Activated CD4-positive, alpha-beta T cell treated with anti-CD3 and anti-CD28 coated beads, Interleukin-2, amount 10 ng/mL, durations not matched to agents 7 days and 5 days (primary cell): ENCODE results near the gene NEK3. TPM values are rescaled to one million over a fixed set of nuclear protein-coding genes. Genes with fewer than 3 reads are reported as not detected.
"Not testable (repeated sequence)": the region's sequence is repeated elsewhere in the genome, so short reads cannot be mapped to it uniquely, and the experiment has no call there.

Source experiments
- CTCF ChIA-PET: fragments of 350-600 bp; sonication (Branson Sonifier 250); formaldehyde crosslinking; loops from one replicate; lab custom pipeline; 2021; ENCODE audit warnings: antibody characterized with exemption; lab: Charles Lee
- POLR2A ChIA-PET: fragments of 350-600 bp; sonication (Branson Sonifier 250); formaldehyde crosslinking; loops from one replicate; lab custom pipeline; 2021; ENCODE audit warnings: antibody characterized with exemption; lab: Charles Lee
- DNase-seq: peaks from one replicate; pipeline ENCODE4 v3.0.0-alpha.2; 2020
- H3K27ac Mint-ChIP-seq: one replicate; pipeline ENCODE4 v1.8.0; 2021; ENCODE audit warnings: mild to moderate bottlenecking, moderate library complexity, mixed read lengths
- H3K27me3 Mint-ChIP-seq: one replicate; pipeline ENCODE4 v1.8.0; 2021; ENCODE audit warnings: mixed read lengths
- H3K36me3 Mint-ChIP-seq: one replicate; pipeline ENCODE4 v1.8.0; 2021; ENCODE audit warnings: low read depth, mixed read lengths
- H3K4me1 Mint-ChIP-seq: one replicate; pipeline ENCODE4 v1.8.0; 2021; ENCODE audit warnings: mixed read lengths
- H3K4me3 Mint-ChIP-seq: one replicate; pipeline ENCODE4 v1.8.0; 2021; ENCODE audit warnings: mild to moderate bottlenecking, moderate library complexity, mixed read lengths
- H3K9me3 Mint-ChIP-seq: one replicate; pipeline ENCODE4 v1.8.0; 2021; ENCODE audit warnings: mixed read lengths
- total RNA-seq, 2 experiments: library from RNA; stranded (reverse); gene quantifications; one replicate each; pipeline ENCODE4 v1.2.3, GENCODE V29; 2021

Gene NEK3
- total RNA-seq, 2 experiments from 2014 or later, result 3.7 to 5.1 TPM

GRCh38 chr13:52097197-52097596, 62.2 kb downstream of the NEK3 start:
- ChIA-PET CTCF (interaction anchor here (1.0 kb wide), 1 partner anchor 10 kb away, joined by 3 read pairs; no protein-coding TSS in a partner anchor), POLR2A (no interaction called here)
- H3K4me3 Mint-ChIP-seq, result no peak overlapping the region
- no peaks in the 10 kb centered on the region for H3K27me3 Mint-ChIP-seq
- no peak for DNase-seq
- H3K36me3 Mint-ChIP-seq, result no peaks in the 10 kb centered on the region
- no peaks in the 10 kb centered on the region for H3K4me1 Mint-ChIP-seq
- no peak overlapping the region for H3K27ac Mint-ChIP-seq
- H3K9me3 Mint-ChIP-seq, result no peaks in the 10 kb centered on the region

- ChIA-PET POLR2A (no interaction called here), CTCF (interaction anchor here (0.7 to 1.0 kb wide), 2 partner anchors 9 to 31 kb away, joined by 3 to 4 read pairs; no protein-coding TSS in a partner anchor)
- Mint-ChIP-seq H3K36me3 (no peaks in the 10 kb centered on the region), H3K4me1 (no peaks in the 10 kb centered on the region), H3K27ac (no peak overlapping the region), H3K27me3 (no peaks in the 10 kb centered on the region), H3K9me3 (no peaks in the 10 kb centered on the region), H3K4me3 (no peak overlapping the region)
- DNase-seq, result no peak
Observed at GRCh38 chr13:52096748-52097147, 62.6 kb downstream of the NEK3 start.

DNA sequence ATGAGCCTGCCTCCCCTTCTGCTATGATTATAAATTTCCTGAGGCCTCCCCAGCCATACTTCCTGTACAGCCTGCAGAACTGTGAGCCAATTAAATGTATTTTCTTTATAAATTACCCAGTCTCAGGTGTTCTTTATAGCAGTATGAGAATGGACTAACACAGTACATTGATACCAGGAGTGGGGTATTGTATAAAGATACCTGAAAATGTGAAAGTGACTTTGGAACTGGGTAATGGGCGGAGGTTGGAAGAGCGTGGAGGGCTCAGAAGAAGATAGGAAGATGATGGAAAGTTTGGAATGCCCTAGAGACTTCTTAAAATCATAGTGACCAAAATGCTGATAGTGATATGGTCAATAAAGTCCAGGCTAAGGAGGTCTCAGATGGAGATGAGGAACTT, 63.3 kb downstream of the NEK3 start:
- ChIA-PET POLR2A (no interaction called here), CTCF (interaction anchor here (0.7 kb wide), 1 partner anchor 32 kb away, joined by 4 read pairs; no protein-coding TSS in a partner anchor)
- no peak for DNase-seq
- H3K27me3 Mint-ChIP-seq, result no peaks in the 10 kb centered on the region
- H3K9me3 Mint-ChIP-seq, result no peaks in the 10 kb centered on the region
- no peak overlapping the region for H3K4me3 Mint-ChIP-seq
- no peaks in the 10 kb centered on the region for H3K36me3 Mint-ChIP-seq
- no peak overlapping the region for H3K27ac Mint-ChIP-seq
- no peaks in the 10 kb centered on the region for H3K4me1 Mint-ChIP-seq

GRCh38 chr13:52092087-52092486, 67.3 kb downstream of the NEK3 start:
- H3K36me3 Mint-ChIP-seq, result no peaks in the 10 kb centered on the region
- H3K27ac Mint-ChIP-seq, result no peak overlapping the region
- H3K4me1 Mint-ChIP-seq, result no peaks in the 10 kb centered on the region
- DNase-seq, result no peak
- CTCF ChIA-PET, result no interaction called here
- POLR2A ChIA-PET, result no interaction called here
- H3K27me3 Mint-ChIP-seq, result no peaks in the 10 kb centered on the region
- H3K4me3 Mint-ChIP-seq, result no peak overlapping the region
- H3K9me3 Mint-ChIP-seq, result no peaks in the 10 kb centered on the region

DNA sequence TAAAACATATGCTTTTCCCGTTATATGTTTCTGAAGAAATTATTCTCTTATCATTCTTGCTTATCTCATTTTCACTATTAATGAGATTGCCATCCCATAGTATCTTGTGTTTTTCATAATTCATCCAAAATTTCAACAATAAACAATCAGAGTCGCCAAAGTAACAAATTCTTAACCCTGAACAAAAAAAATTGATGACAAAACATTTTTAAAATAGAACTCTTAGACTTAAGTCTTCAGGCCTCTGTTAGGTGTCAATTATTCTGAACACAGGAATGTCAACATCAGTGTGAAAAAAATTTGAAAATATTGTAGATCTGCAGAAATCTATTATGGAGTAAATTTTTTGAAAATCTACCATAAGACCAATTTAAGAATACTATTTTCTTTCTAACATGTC, 67.9 kb downstream of the NEK3 start:
- no peak overlapping the region for H3K27ac Mint-ChIP-seq
- no peaks in the 10 kb centered on the region for H3K36me3 Mint-ChIP-seq
- H3K4me3 Mint-ChIP-seq, result no peak overlapping the region
- ChIA-PET POLR2A (no interaction called here), CTCF (no interaction called here)
- H3K4me1 Mint-ChIP-seq, result no peaks in the 10 kb centered on the region
- DNase-seq, result no peak
- no peaks in the 10 kb centered on the region for H3K9me3 Mint-ChIP-seq
- no peaks in the 10 kb centered on the region for H3K27me3 Mint-ChIP-seq

- H3K4me1 Mint-ChIP-seq, result no peaks in the 10 kb centered on the region
- H3K27ac Mint-ChIP-seq, result no peak overlapping the region
- no peaks in the 10 kb centered on the region for H3K36me3 Mint-ChIP-seq
- H3K4me3 Mint-ChIP-seq, result no peak overlapping the region
- CTCF ChIA-PET, result interaction anchor here (1.0 kb wide), 1 partner anchor 34 kb away, joined by 3 read pairs; no protein-coding TSS in a partner anchor
- POLR2A ChIA-PET, result no interaction called here
- H3K9me3 Mint-ChIP-seq, result no peaks in the 10 kb centered on the region
- H3K27me3 Mint-ChIP-seq, result no peaks in the 10 kb centered on the region
- no peak for DNase-seq
Observed at GRCh38 chr13:52085421-52085820, 74.0 kb downstream of the NEK3 start.

GRCh38 chr13:52084981-52085380, 74.4 kb downstream of the NEK3 start:
- H3K9me3 Mint-ChIP-seq, H3K4me3 Mint-ChIP-seq, H3K27me3 Mint-ChIP-seq, H3K4me1 Mint-ChIP-seq, H3K27ac Mint-ChIP-seq, DNase-seq, H3K36me3 Mint-ChIP-seq, POLR2A ChIA-PET, CTCF ChIA-PET: not testable (repeated sequence)

Other genes with a start within 250 kb of the NEK3 start
- under 1 TPM; 0.62 to 0.74 TPM for gene ATP7B, start 148.1 kb downstream of the NEK3 start, total RNA-seq
- gene ALG11, start 147.2 kb downstream of the NEK3 start, total RNA-seq, result 10 to 100 TPM; 31.1 to 31.7 TPM
- 10 to 100 TPM; 11.7 to 12.9 TPM for gene UTP14C, start 134.9 kb downstream of the NEK3 start, total RNA-seq
- not detected for gene NEK5, start 30.5 kb downstream of the NEK3 start, total RNA-seq
- gene THSD1, start 246.6 kb upstream of the NEK3 start, total RNA-seq, result under 1 TPM; 0.27 to 0.31 TPM